Activated CD8-positive, alpha-beta T cell treated with anti-CD3 and anti-CD28 coated beads for 36 hours (primary cell): ENCODE data around the gene SPG11. TPM values are rescaled to one million over a fixed set of nuclear protein-coding genes. Genes with fewer than 3 reads are reported as not detected.
"Not testable (repeated sequence)": the region's sequence is repeated elsewhere in the genome, so short reads cannot be mapped to it uniquely, and the experiment has no call there.

Experiments used
- ATAC-seq: fragments of 200-7000 bp; cut with Tn5 transposase; one replicate; pipeline ENCODE4 v1.10.0; 2021; ENCODE audit warnings: mild to moderate bottlenecking, moderate library complexity
- CTCF ChIA-PET: fragments of 350-600 bp; sonication (Branson Sonifier 250); formaldehyde crosslinking; loops from one replicate; lab custom pipeline; 2021; ENCODE audit warnings: antibody characterized with exemption; lab: Charles Lee
- POLR2A ChIA-PET: fragments of 350-600 bp; sonication (Branson Sonifier 250); formaldehyde crosslinking; loops from one replicate; lab custom pipeline; 2021; ENCODE audit warnings: antibody characterized with exemption; lab: Charles Lee
- DNase-seq: peaks from one replicate; pipeline ENCODE4 v3.0.0-alpha.2; 2020
- H3K27ac Mint-ChIP-seq: one replicate; pipeline ENCODE4 v1.8.0; 2021; ENCODE audit warnings: mild to moderate bottlenecking, mixed read lengths
- H3K27me3 Mint-ChIP-seq: one replicate; pipeline ENCODE4 v1.8.0; 2021; ENCODE audit warnings: mixed read lengths
- H3K36me3 Mint-ChIP-seq: one replicate; pipeline ENCODE4 v1.8.0; 2021; ENCODE audit warnings: low read depth, mixed read lengths
- H3K4me1 Mint-ChIP-seq: one replicate; pipeline ENCODE4 v1.8.0; 2021; ENCODE audit warnings: low read depth, mixed read lengths
- H3K4me3 Mint-ChIP-seq: one replicate; pipeline ENCODE4 v1.8.0; 2021; ENCODE audit warnings: mild to moderate bottlenecking, moderate library complexity, mixed read lengths
- H3K9me3 Mint-ChIP-seq: one replicate; pipeline ENCODE4 v1.8.0; 2021; ENCODE audit warnings: mixed read lengths
- CTCF ChIP-seq: fragments of 200-600 bp; IDR thresholded peaks from one replicate; pipeline ENCODE4 v1.8.0; 2022; ENCODE audit warnings: antibody characterized with exemption, mild to moderate bottlenecking
- intact Hi-C: fragments of 100-400 bp; cut with micrococcal nuclease; formaldehyde crosslinking; loops from one replicate; pipeline ENCODE4 v1.10.0; 2022
- total RNA-seq, 2 experiments: library from RNA; stranded (reverse); gene quantifications; one replicate each; pipeline ENCODE4 v1.2.3, GENCODE V29; 2021

Gene SPG11
- total RNA-seq, 2 experiments from 2014 or later: 68.6 to 71.5 TPM

DNA sequence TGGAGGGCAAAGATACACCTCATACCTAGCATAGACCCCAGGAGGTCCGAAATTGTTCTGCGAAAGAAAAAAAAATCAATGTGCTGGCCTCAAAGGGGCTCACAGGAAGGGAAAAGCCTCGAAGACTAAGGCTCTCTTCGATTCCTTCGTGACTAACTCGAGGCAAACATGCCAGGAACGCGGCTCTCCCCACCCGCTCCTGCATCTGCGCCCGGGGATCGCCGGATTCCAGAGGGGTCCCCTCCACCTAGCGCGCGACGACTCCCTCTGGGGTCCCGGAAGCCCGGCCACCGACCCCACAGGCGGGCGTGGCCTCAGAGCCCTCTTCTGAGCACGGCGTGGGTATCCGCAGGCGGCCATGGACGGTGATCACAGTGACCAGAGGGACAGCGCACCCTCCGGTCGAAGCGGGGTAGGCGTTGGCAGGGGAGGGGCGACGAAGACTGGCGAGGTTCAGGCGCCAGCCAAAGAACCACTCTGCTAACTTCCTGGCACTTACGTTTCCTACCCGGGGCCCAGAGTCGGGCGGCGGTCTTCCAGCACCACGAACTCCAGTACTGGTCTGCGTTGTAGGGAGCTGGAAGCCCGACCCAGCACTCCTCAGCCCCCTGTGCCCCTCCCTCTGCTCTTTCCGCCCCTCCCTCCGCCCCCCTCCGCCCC, 127.0 kb downstream of the SPG11 start:
- peak; percentile 16 for TF ChIP-seq CTCF
- POLR2A ChIA-PET: interaction anchor here (0.6 to 2.8 kb wide), 8 partner anchors 10 to 252 kb away, joined by 3 to 41 read pairs (median 3); partner anchors contain the start of gene CTDSPL2
- Mint-ChIP-seq H3K4me1 (peaks cover 37% of the 10 kb centered on the region), H3K36me3 (peaks cover 45% of the 10 kb centered on the region), H3K4me3 (peak overlapping the region; percentile 87), H3K27ac (peak overlapping the region; percentile 96), H3K27me3 (no peaks in the 10 kb centered on the region), H3K9me3 (no peaks in the 10 kb centered on the region)
- peak; percentile 78 for DNase-seq
- intact Hi-C loops: loop anchor here (5.0 to 10.0 kb wide), 2 partner anchors 109 to 232 kb away; partner anchors contain the start of gene CTDSPL2
- CTCF ChIA-PET: interaction anchor here (1.1 to 2.4 kb wide), 2 partner anchors 9 to 108 kb away, joined by 4 to 15 read pairs; no protein-coding TSS in a partner anchor
- ATAC-seq: peak; percentile 68

- no peak for ATAC-seq
- H3K36me3 Mint-ChIP-seq: peaks cover 38% of the 10 kb centered on the region
- H3K4me1 Mint-ChIP-seq: peaks cover 30% of the 10 kb centered on the region
Measured at GRCh38 chr15:44535523-44536301, 127.8 kb downstream of the SPG11 start.

DNA sequence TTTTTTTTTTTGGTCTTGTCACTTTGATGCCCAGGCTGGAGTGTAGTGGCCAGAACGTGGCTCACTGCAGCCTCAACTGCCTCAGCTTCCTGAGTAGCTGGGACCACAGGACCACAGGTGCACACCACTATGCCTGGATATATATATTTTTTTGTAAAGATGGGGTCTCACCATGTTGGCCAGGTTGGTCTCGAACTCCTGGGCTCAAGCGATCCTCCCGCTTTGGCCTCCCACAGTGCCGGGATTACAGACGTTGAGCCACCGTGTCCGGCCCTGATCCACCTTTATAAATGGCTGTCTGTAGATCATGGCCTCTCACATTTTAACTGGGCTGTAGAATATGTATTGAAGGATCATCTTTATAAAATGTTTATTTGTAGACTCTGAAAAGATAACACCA, 128.4 kb downstream of the SPG11 start:
- Mint-ChIP-seq H3K9me3 (no peaks in the 10 kb centered on the region), H3K27me3 (no peaks in the 10 kb centered on the region), H3K27ac (peak overlapping the region; percentile 70), H3K4me3 (peak overlapping the region; percentile 87), H3K36me3 (peaks cover 32% of the 10 kb centered on the region), H3K4me1 (peaks cover 24% of the 10 kb centered on the region)
- ChIA-PET POLR2A (no interaction called here), CTCF (no interaction called here)
- DNase-seq (no peak), ATAC-seq (no peak)
- TF ChIP-seq CTCF: no peak
- intact Hi-C loops: loop anchor here (5.0 to 10.0 kb wide), 2 partner anchors 108 to 230 kb away; partner anchors contain the start of gene CTDSPL2

More at GRCh38 chr15:44535523-44536301, 127.8 kb downstream of the SPG11 start:
- ChIA-PET CTCF (no interaction called here), POLR2A (interaction anchor here (1.1 kb wide), 1 partner anchor 11 kb away, joined by 3 read pairs; no protein-coding TSS in a partner anchor)
- Mint-ChIP-seq H3K27me3 (no peaks in the 10 kb centered on the region), H3K9me3 (no peaks in the 10 kb centered on the region), H3K27ac (peak overlapping the region; percentile 96), H3K4me3 (peak overlapping the region; percentile 87)
- TF ChIP-seq CTCF: no peak
- DNase-seq: peak; percentile 57
- intact Hi-C loops: loop anchor here (5.0 to 10.0 kb wide), 2 partner anchors 108 to 231 kb away; partner anchors contain the start of gene CTDSPL2

DNA sequence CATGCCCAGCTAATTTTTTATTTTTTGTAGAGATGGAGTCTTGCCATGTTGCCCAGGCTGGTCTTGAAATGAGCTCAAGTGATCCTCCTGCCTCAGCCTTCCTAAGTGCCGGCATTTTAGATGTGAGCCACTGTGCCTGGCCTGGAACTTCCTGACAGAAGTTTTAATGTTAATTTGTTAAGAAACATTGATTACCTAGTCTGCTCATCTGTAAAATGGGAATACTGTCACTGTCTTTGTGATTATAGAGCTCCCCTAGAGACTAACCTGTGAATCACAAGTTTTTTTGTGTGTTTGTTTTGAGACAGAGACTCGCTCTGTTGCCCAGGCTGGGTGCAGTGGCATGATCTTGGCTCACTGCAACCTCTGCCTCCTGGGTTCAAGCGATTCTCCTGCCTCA, 130.8 kb downstream of the SPG11 start:
- Mint-ChIP-seq H3K27me3 (no peaks in the 10 kb centered on the region), H3K9me3 (no peaks in the 10 kb centered on the region), H3K4me3 (no peak overlapping the region), H3K36me3 (peaks cover 15% of the 10 kb centered on the region), H3K4me1 (peaks cover 18% of the 10 kb centered on the region), H3K27ac (peak overlapping the region; percentile 38)
- CTCF ChIA-PET: interaction anchor here (1.0 to 2.2 kb wide), 7 partner anchors 10 to 325 kb away, joined by 3 to 8 read pairs (median 4); no protein-coding TSS in a partner anchor
- peak; percentile 48 for TF ChIP-seq CTCF
- intact Hi-C loops: loop anchor here (10.0 kb wide), 1 partner anchor 228 kb away; no protein-coding TSS in a partner anchor
- POLR2A ChIA-PET: interaction anchor here (0.6 to 2.4 kb wide), 4 partner anchors 10 to 30 kb away, joined by 3 to 12 read pairs (median 4); no protein-coding TSS in a partner anchor
- ATAC-seq (no peak), DNase-seq (no peak)

- H3K27ac Mint-ChIP-seq, H3K27me3 Mint-ChIP-seq, H3K9me3 Mint-ChIP-seq, H3K4me3 Mint-ChIP-seq, DNase-seq, ATAC-seq: not testable (repeated sequence)
- CTCF ChIA-PET: interaction anchor here (0.6 to 2.2 kb wide), 8 partner anchors 10 to 325 kb away, joined by 3 to 8 read pairs (median 4); no protein-coding TSS in a partner anchor
- H3K36me3 Mint-ChIP-seq: peaks cover 14% of the 10 kb centered on the region
- POLR2A ChIA-PET: interaction anchor here (0.6 to 2.4 kb wide), 3 partner anchors 10 to 30 kb away, joined by 3 to 12 read pairs (median 4); no protein-coding TSS in a partner anchor
- peaks cover 18% of the 10 kb centered on the region for H3K4me1 Mint-ChIP-seq
- intact Hi-C loops: loop anchor here (10.0 kb wide), 1 partner anchor 227 kb away; no protein-coding TSS in a partner anchor
Measured at GRCh38 chr15:44532275-44532674, 131.2 kb downstream of the SPG11 start.
